Activated B cell treated with CpG ODN at 0.5 μM for 24 hours (primary cell): ENCODE data around the gene WNK1. TPM values are rescaled to one million over a fixed set of nuclear protein-coding genes. Genes with fewer than 3 reads are reported as not detected.

Source experiments
- ATAC-seq: fragments of 200-7000 bp; cut with Tn5 transposase; one replicate; pipeline ENCODE4 v1.10.0; 2021; ENCODE audit warnings: low read depth, mild to moderate bottlenecking, moderate library complexity
- CTCF ChIA-PET: fragments of 350-600 bp; sonication (Branson Sonifier 250); formaldehyde crosslinking; loops from one replicate; lab custom pipeline; 2021; ENCODE audit warnings: antibody characterized with exemption; lab: Charles Lee
- POLR2A ChIA-PET: fragments of 350-600 bp; sonication (Branson Sonifier 250); formaldehyde crosslinking; loops from one replicate; lab custom pipeline; 2021; ENCODE audit warnings: antibody characterized with exemption; lab: Charles Lee
- DNase-seq: peaks from one replicate; pipeline ENCODE4 v3.0.0; 2022
- H3K27ac Mint-ChIP-seq: one replicate; pipeline ENCODE4 v1.8.0; 2020; ENCODE audit warnings: mixed read lengths
- H3K27me3 Mint-ChIP-seq: one replicate; pipeline ENCODE4 v1.8.0; 2021; ENCODE audit warnings: mixed read lengths
- H3K36me3 Mint-ChIP-seq: one replicate; pipeline ENCODE4 v1.8.0; 2021; ENCODE audit warnings: low read depth, mixed read lengths
- H3K4me1 Mint-ChIP-seq: one replicate; pipeline ENCODE4 v1.8.0; 2021; ENCODE audit warnings: mixed read lengths
- H3K4me3 Mint-ChIP-seq: one replicate; pipeline ENCODE4 v1.8.0; 2020; ENCODE audit warnings: mild to moderate bottlenecking, mixed read lengths
- H3K9me3 Mint-ChIP-seq: one replicate; pipeline ENCODE4 v1.8.0; 2020; ENCODE audit warnings: mixed read lengths
- CTCF ChIP-seq: fragments of 200-600 bp; IDR thresholded peaks from one replicate; pipeline ENCODE4 v1.8.0; 2022; ENCODE audit warnings: antibody characterized with exemption, mild to moderate bottlenecking
- intact Hi-C: fragments of 100-400 bp; cut with micrococcal nuclease; formaldehyde crosslinking; loops from one replicate; pipeline ENCODE4 v1.15.1; 2024
- total RNA-seq: library from RNA; stranded (reverse); gene quantifications from 2 replicates; pipeline ENCODE4 v1.2.3, GENCODE V29; 2022

WNK1 gene
- total RNA-seq, 1 donor from 2014 or later = 155 TPM

DNA sequence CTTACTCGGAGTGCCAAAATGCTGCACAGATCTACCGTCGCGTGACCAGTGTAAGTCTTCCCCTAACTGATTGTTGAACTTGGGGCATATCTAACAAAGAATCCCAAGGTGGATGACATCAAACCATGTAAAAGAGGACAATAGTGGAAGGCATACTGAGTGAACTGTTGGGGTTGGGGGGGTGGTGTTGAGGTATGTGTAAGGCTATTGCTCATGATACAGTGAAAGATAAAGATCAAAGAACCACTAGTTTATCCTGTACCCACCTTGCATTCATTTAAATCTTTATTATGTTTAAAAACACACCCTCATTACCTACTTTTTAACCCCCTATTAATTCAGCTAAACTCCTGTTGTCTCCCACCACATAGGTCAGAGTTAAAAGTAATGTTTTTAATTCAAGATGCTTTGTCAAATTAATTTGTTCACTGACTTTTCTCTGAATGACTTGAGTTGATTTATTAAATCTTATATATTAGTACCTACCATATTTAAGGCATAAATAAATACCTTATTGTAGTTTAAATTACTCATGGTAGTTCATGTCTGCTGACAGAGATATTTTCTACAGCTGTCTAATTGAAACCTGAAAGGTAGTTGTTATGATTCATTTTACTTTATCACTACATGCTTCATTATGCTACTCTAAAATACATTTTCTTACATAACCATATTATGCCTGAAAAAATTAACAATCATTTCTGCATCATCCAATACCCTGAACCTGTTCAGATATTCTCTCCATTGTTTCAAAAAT is 77.9 kb downstream of the WNK1 start:
- no peak overlapping the region for H3K27ac Mint-ChIP-seq
- no peak for DNase-seq
- ATAC-seq = no peak
- TF ChIP-seq CTCF = no peak
- H3K27me3 Mint-ChIP-seq = no peaks in the 10 kb centered on the region
- CTCF ChIA-PET = no interaction called here
- POLR2A ChIA-PET = no interaction called here
- H3K9me3 Mint-ChIP-seq = no peaks in the 10 kb centered on the region
- H3K4me1 Mint-ChIP-seq = no peaks in the 10 kb centered on the region
- no peak overlapping the region for H3K4me3 Mint-ChIP-seq
- peaks cover 64% of the 10 kb centered on the region for H3K36me3 Mint-ChIP-seq
- intact Hi-C loops = no loop called here

DNA sequence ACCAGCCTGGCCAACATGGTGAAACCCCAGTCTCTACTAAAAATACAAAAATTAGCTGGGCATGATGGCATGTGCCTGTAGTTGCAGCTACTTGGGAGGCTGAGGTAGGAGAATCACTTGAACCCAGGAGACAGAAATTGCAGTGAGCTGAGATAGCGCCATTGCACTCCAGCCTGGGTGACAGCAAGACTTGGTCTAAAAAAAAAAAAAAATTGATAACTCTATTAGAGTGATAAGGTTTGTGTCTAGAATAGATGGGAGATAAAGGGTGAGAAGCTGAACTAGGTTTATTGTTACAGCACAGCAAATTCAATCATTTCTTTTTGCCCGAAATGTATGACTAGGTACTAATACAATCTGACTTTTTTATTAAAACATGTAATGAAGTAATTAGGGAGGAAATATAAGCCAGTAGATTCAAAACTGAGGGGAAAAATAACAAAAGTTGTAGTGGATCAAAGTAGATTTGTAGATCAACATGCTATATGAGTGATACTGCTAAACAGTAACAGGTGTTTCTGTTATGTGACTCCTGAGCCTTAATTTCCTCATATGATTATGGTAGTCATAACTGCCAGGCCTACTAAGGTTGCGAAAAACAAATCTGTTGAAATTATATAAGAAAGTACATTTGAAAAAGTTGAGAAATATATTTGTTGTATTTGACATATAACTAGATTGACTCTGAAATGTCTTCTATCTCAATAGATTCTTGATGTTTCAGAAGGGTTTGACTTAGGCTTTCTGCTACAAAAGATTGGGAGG is 83.6 kb downstream of the WNK1 start:
- ATAC-seq (no peak), DNase-seq (no peak)
- Mint-ChIP-seq H3K4me1 (peaks cover 1% of the 10 kb centered on the region), H3K9me3 (no peaks in the 10 kb centered on the region), H3K27ac (no peak overlapping the region), H3K27me3 (no peaks in the 10 kb centered on the region), H3K36me3 (peaks cover 49% of the 10 kb centered on the region), H3K4me3 (no peak overlapping the region)
- TF ChIP-seq CTCF = no peak
- intact Hi-C loops = no loop called here
- ChIA-PET CTCF (interaction anchor here (0.7 kb wide), 1 partner anchor 257 kb away, joined by 3 read pairs; no protein-coding TSS in a partner anchor), POLR2A (no interaction called here)

- H3K27ac Mint-ChIP-seq = no peak overlapping the region
- TF ChIP-seq CTCF = no peak
- no peak overlapping the region for H3K4me3 Mint-ChIP-seq
- intact Hi-C loops = no loop called here
- H3K36me3 Mint-ChIP-seq = peaks cover 49% of the 10 kb centered on the region
- peaks cover 8% of the 10 kb centered on the region for H3K4me1 Mint-ChIP-seq
- no peak for DNase-seq
- no peaks in the 10 kb centered on the region for H3K27me3 Mint-ChIP-seq
- ChIA-PET CTCF (no interaction called here), POLR2A (no interaction called here)
- no peaks in the 10 kb centered on the region for H3K9me3 Mint-ChIP-seq
- ATAC-seq = no peak
Observed at GRCh38 chr12:836952-837351, 84.6 kb downstream of the WNK1 start.

DNA sequence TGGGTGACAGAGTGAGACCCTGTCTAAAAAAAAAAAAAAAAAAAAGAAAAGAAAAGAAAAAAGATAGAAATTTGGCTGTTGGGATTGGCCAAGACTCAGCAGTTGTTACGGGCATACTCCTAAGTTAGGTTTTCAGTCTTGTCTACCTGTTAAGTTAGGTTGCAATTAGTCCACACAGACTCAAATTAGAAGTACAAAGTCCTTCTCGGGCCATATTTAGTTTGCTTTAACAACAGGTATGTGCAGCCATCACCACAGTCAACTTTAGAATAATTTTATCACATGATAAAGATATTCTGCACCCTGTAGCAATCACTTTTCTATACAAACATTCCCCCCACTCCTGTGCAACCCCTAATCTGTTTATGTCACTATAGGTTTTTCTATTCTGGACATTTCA is 85.2 kb downstream of the WNK1 start:
- Mint-ChIP-seq H3K27me3 (no peaks in the 10 kb centered on the region), H3K4me1 (peaks cover 10% of the 10 kb centered on the region), H3K36me3 (peaks cover 48% of the 10 kb centered on the region), H3K9me3 (no peaks in the 10 kb centered on the region), H3K4me3 (no peak overlapping the region), H3K27ac (no peak overlapping the region)
- POLR2A ChIA-PET = no interaction called here
- CTCF ChIA-PET = no interaction called here
- ATAC-seq (no peak), DNase-seq (no peak)
- intact Hi-C loops = no loop called here
- no peak for TF ChIP-seq CTCF

- Mint-ChIP-seq H3K4me1 (peaks cover 23% of the 10 kb centered on the region), H3K4me3 (no peak overlapping the region), H3K27me3 (no peaks in the 10 kb centered on the region), H3K27ac (no peak overlapping the region), H3K9me3 (no peaks in the 10 kb centered on the region), H3K36me3 (peaks cover 45% of the 10 kb centered on the region)
- DNase-seq = no peak
- ChIA-PET CTCF (no interaction called here), POLR2A (no interaction called here)
- intact Hi-C loops = no loop called here
- no peak for TF ChIP-seq CTCF
- no peak for ATAC-seq
Observed at GRCh38 chr12:843609-844008, 91.2 kb downstream of the WNK1 start.
